H9 (cell line): ENCODE measurements around the gene OGG1. TPM values are rescaled to one million over a fixed set of nuclear protein-coding genes. Genes with fewer than 3 reads are reported as not detected.

Source experiments
- DNase-seq: peaks from one replicate; pipeline ENCODE4 v3.0.0-alpha.2; 2017
- H2AFZ ChIP-seq: one replicate; pipeline ENCODE4 v1.6.1; 2013; ENCODE audit warnings: mild to moderate bottlenecking, low read length, control low read depth, moderate library complexity
- H2AK5ac ChIP-seq: 2 replicates; pipeline ENCODE4 v1.6.1; 2013; ENCODE audit warnings: low read length, control low read depth, mixed read lengths; ENCODE audit not compliant: insufficient read length
- H2BK120ac ChIP-seq: one replicate; pipeline ENCODE4 v1.6.1; 2013; ENCODE audit warnings: low read depth, mild to moderate bottlenecking, low read length, control low read depth, inconsistent platforms; ENCODE audit not compliant: poor library complexity, severe bottlenecking
- H2BK12ac ChIP-seq: 2 replicates; pipeline ENCODE4 v1.6.1; 2013; ENCODE audit warnings: low read length, control low read depth, mixed read lengths, low read depth; ENCODE audit not compliant: insufficient read length
- H2BK15ac ChIP-seq: 2 replicates; pipeline ENCODE4 v1.6.1; 2013; ENCODE audit warnings: low read depth, low read length, control low read depth
- H2BK20ac ChIP-seq: one replicate; pipeline ENCODE4 v1.6.1; 2013; ENCODE audit warnings: low read depth, mild to moderate bottlenecking, low read length, control low read depth, inconsistent platforms; ENCODE audit not compliant: poor library complexity, severe bottlenecking
- H2BK5ac ChIP-seq: 2 replicates; pipeline ENCODE4 v1.6.1; 2013; ENCODE audit warnings: low read length, control low read depth, mixed read lengths; ENCODE audit not compliant: insufficient read length
- H3K14ac ChIP-seq: 2 replicates; pipeline ENCODE4 v1.6.1; 2013; ENCODE audit warnings: low read length, control low read depth; ENCODE audit not compliant: insufficient read depth
- H3K18ac ChIP-seq: 2 replicates; pipeline ENCODE4 v1.6.1; 2013; ENCODE audit warnings: low read depth, mild to moderate bottlenecking, mixed read lengths, low read length, control low read depth; ENCODE audit not compliant: insufficient read length
- H3K23ac ChIP-seq: 2 replicates; pipeline ENCODE4 v1.6.1; 2013; ENCODE audit warnings: low read length, control low read depth, mixed read lengths, low read depth; ENCODE audit not compliant: insufficient read length
- H3K23me2 ChIP-seq: 2 replicates; pipeline ENCODE4 v1.6.1; 2013; ENCODE audit warnings: low read depth, mild to moderate bottlenecking, mixed read lengths, low read length, control low read depth; ENCODE audit not compliant: insufficient read length, poor library complexity, severe bottlenecking
- H3K27ac ChIP-seq: 2 replicates; pipeline ENCODE4 v1.5.1; 2013; ENCODE audit warnings: low read length, control low read depth, mixed read lengths, low read depth; ENCODE audit not compliant: insufficient read length
- H3K27me3 ChIP-seq: 2 replicates; pipeline ENCODE4 v1.6.1; 2013; ENCODE audit warnings: low read length, control low read depth, inconsistent platforms; ENCODE audit not compliant: insufficient read depth
- H3K4ac ChIP-seq: 2 replicates; pipeline ENCODE4 v1.6.1; 2013; ENCODE audit warnings: low read depth, mild to moderate bottlenecking, control low read depth, inconsistent platforms, low read length, moderate library complexity
- H3K4me1 ChIP-seq: 2 replicates; pipeline ENCODE4 v1.6.1; 2013; ENCODE audit warnings: low read length, control low read depth, inconsistent platforms; ENCODE audit not compliant: insufficient read depth
- H3K4me2 ChIP-seq: 2 replicates; pipeline ENCODE4 v1.6.1; 2013; ENCODE audit warnings: low read length, control low read depth, mixed read lengths; ENCODE audit not compliant: insufficient read length, insufficient read depth
- H3K56ac ChIP-seq: 2 replicates; pipeline ENCODE4 v1.6.1; 2013; ENCODE audit warnings: low read depth, mild to moderate bottlenecking, mixed read lengths, low read length, control low read depth; ENCODE audit not compliant: insufficient read length
- H3K79me1 ChIP-seq: 2 replicates; pipeline ENCODE4 v1.6.1; 2013; ENCODE audit warnings: low read depth, mild to moderate bottlenecking, moderate library complexity, low read length, control low read depth, inconsistent platforms; ENCODE audit not compliant: insufficient read depth, poor library complexity, severe bottlenecking
- H3K79me2 ChIP-seq: 2 replicates; pipeline ENCODE4 v1.6.1; 2013; ENCODE audit warnings: low read length, control low read depth, inconsistent platforms; ENCODE audit not compliant: insufficient read depth
- H3K9ac ChIP-seq: 2 replicates; pipeline ENCODE4 v1.6.1; 2013; ENCODE audit warnings: low read length, control low read depth, mixed read lengths; ENCODE audit not compliant: insufficient read length; ENCODE audit errors: extremely low read depth
- H3K9me3 ChIP-seq: one replicate; pipeline ENCODE4 v1.6.1; 2013; ENCODE audit warnings: low read depth, low read length, inconsistent platforms; ENCODE audit not compliant: control insufficient read depth
- H3T11ph ChIP-seq: one replicate; pipeline ENCODE4 v1.6.1; 2013; ENCODE audit warnings: mild to moderate bottlenecking, low read length, control low read depth, inconsistent platforms
- H4K20me1 ChIP-seq: one replicate; pipeline ENCODE4 v1.6.1; 2013; ENCODE audit not compliant: control insufficient read depth, insufficient read length, insufficient read depth
- H4K5ac ChIP-seq: 2 replicates; pipeline ENCODE4 v1.6.1; 2013; ENCODE audit warnings: low read depth, mild to moderate bottlenecking, mixed read lengths, low read length, control low read depth; ENCODE audit not compliant: insufficient read length
- H4K8ac ChIP-seq: replicated peaks from 2 replicates; pipeline ENCODE4 v1.6.1; 2013; ENCODE audit warnings: low read length, control low read depth, mixed read lengths, low read depth; ENCODE audit not compliant: insufficient read length
- H4K91ac ChIP-seq: 2 replicates; pipeline ENCODE4 v1.6.1; 2013; ENCODE audit warnings: low read depth, mild to moderate bottlenecking, moderate library complexity, mixed read lengths, low read length, control low read depth; ENCODE audit not compliant: insufficient read length
- H3K27ac Mint-ChIP-seq, 3 experiments: 2 replicates in 2 of 3; 3 replicates in 1 of 3; pipeline ENCODE4 v1.8.0; 2020 to 2021; ENCODE audit warnings: mixed read lengths in 3 of 3, mild to moderate bottlenecking in 1 of 3, moderate library complexity in 1 of 3
- H3K27me3 Mint-ChIP-seq: 2 replicates; pipeline ENCODE4 v1.8.0; 2021; ENCODE audit warnings: low read depth, mild to moderate bottlenecking, moderate library complexity, mixed read lengths
- H3K36me3 Mint-ChIP-seq, 3 experiments: 2 replicates in 2 of 3; 3 replicates in 1 of 3; pipeline ENCODE4 v1.8.0; 2020 to 2021; ENCODE audit warnings: low read depth in 3 of 3, mixed read lengths in 3 of 3; ENCODE audit not compliant: insufficient read depth in 1 of 3
- H3K4me1 Mint-ChIP-seq, 2 experiments: 2 replicates each; pipeline ENCODE4 v1.8.0; 2020; ENCODE audit warnings: mixed read lengths in 2 of 2
- H3K4me3 Mint-ChIP-seq, 2 experiments: 2 replicates in 1 of 2; 3 replicates in 1 of 2; pipeline ENCODE4 v1.8.0; 2020 to 2021; ENCODE audit warnings: mild to moderate bottlenecking in 2 of 2, mixed read lengths in 2 of 2, moderate library complexity in 1 of 2
- H3K9me3 Mint-ChIP-seq, 2 experiments: 2 replicates in 1 of 2; 3 replicates in 1 of 2; pipeline ENCODE4 v1.8.0; 2020; ENCODE audit warnings: mild to moderate bottlenecking in 2 of 2, mixed read lengths in 2 of 2, moderate library complexity in 1 of 2
- WGBS: extraction: QIAGEN DNeasy Blood & Tissue Kit; methylation state at CpG from one replicate; pipeline ENCODE4 v1.1.7; 2013; ENCODE audit warnings: missing lambda C conversion rate, low lambda C conversion rate, mixed read lengths; ENCODE audit not compliant: insufficient read length; ENCODE audit errors: extremely low coverage; 5-methylcytosine and 5-hydroxymethylcytosine counted together
- total RNA-seq: library from RNA; stranded (reverse); gene quantifications from 2 replicates; pipeline ENCODE4 v1.2.1, GENCODE V29; 2021
- TF ChIP-seq, protein P1 (sequence below): fragments of 200-600 bp; sonication (generic); conservative IDR thresholded peaks from 3 replicates; pipeline ENCODE4 v1.8.0; 2021; ENCODE audit warnings: antibody characterized with exemption, mild to moderate bottlenecking

OGG1 gene
- total RNA-seq, 1 experiment from 2014 or later: 43.4 TPM

DNA sequence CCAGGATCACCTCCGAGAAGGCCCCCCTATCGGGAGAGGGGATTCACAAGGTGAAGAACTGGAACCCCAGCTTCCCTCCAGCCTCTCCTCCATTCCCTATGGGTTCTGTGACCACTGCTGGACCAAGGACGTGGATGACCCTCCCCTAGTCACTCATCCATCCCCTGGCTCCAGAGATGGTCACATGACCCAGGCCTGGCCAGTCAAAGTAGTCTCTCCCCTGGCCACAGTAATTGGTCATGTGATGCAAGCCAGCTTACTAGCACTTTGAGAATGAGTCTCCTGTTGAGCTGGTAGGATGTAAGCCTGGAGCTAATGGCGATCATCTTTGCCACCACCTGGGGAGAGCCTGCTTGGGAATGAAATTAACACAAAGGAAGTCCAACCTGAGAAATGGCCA is 16.1 kb downstream of the OGG1 start:
- H3K27ac ChIP-seq: no peak overlapping the region
- Mint-ChIP-seq H3K4me1 (peaks cover 21 to 32% of the 10 kb centered on the region in 2 experiments), H3K4me3 (no peak overlapping the region), H3K9me3 (no peaks in the 10 kb centered on the region), H3K27ac (no peak overlapping the region), H3K36me3 (peaks cover 3 to 25% (median 7%) of the 10 kb centered on the region in 3 experiments; a peak in 6 of 7 replicates), H3K27me3 (peaks cover 38% of the 10 kb centered on the region)
- H3T11ph ChIP-seq: no peak overlapping the region
- H2BK15ac ChIP-seq: no peak overlapping the region
- H4K5ac ChIP-seq: no peak overlapping the region
- H3K56ac ChIP-seq: no peak overlapping the region
- H2AFZ ChIP-seq: no peak overlapping the region
- H2BK5ac ChIP-seq: no peak overlapping the region
- no peaks in the 10 kb centered on the region for H3K79me1 ChIP-seq
- no peak overlapping the region for H2BK120ac ChIP-seq
- DNase-seq: peak; percentile 64
- H4K8ac ChIP-seq: no peak overlapping the region
- H2BK12ac ChIP-seq: no peak overlapping the region
- H3K23ac ChIP-seq: no peak overlapping the region
- H2BK20ac ChIP-seq: no peak overlapping the region
- H3K9ac ChIP-seq: no peak overlapping the region
- TF ChIP-seq, protein P1, sequence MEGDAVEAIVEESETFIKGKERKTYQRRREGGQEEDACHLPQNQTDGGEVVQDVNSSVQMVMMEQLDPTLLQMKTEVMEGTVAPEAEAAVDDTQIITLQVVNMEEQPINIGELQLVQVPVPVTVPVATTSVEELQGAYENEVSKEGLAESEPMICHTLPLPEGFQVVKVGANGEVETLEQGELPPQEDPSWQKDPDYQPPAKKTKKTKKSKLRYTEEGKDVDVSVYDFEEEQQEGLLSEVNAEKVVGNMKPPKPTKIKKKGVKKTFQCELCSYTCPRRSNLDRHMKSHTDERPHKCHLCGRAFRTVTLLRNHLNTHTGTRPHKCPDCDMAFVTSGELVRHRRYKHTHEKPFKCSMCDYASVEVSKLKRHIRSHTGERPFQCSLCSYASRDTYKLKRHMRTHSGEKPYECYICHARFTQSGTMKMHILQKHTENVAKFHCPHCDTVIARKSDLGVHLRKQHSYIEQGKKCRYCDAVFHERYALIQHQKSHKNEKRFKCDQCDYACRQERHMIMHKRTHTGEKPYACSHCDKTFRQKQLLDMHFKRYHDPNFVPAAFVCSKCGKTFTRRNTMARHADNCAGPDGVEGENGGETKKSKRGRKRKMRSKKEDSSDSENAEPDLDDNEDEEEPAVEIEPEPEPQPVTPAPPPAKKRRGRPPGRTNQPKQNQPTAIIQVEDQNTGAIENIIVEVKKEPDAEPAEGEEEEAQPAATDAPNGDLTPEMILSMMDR: no peak
- no peak overlapping the region for H2AK5ac ChIP-seq
- no peak overlapping the region for H3K14ac ChIP-seq
- H3K4me1 ChIP-seq: no peaks in the 10 kb centered on the region
- H3K4me2 ChIP-seq: no peak overlapping the region
- H3K9me3 ChIP-seq: no peaks in the 10 kb centered on the region
- H3K79me2 ChIP-seq: no peaks in the 10 kb centered on the region
- H3K23me2 ChIP-seq: no peaks in the 10 kb centered on the region
- H4K20me1 ChIP-seq: no peaks in the 10 kb centered on the region
- no CpG with 5 or more reads among the region's 4 CpGs for WGBS
- no peak overlapping the region for H3K18ac ChIP-seq
- no peak overlapping the region for H3K4ac ChIP-seq
- no peaks in the 10 kb centered on the region; the same call in 1 of the 2 replicates for H3K27me3 ChIP-seq
- no peak overlapping the region for H4K91ac ChIP-seq
